ENCODE results near the gene TBC1D22B.

The TBC1D22B gene

DNA sequence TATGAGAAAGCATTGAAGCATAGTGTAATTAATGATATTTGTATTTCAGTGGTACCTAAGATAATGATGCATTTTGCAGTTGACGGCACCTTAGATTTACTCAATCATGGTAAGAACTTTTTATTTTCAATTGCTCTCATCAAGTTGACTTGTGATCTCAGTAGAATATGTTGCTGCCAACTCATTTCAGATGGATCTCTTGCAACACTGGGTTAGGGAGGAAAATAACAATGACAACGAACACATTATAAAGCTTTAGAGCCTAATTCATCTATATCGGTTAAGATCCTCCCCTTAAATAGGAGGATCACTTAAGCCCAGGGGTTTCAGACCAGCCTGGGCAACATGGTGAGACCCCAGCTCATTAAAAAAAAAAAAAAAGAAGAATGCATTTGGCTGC lies 18.0 kb upstream of the TBC1D22B start:
- no peak for FAIRE-seq
- no peak for DNase-seq (ENCODE audit: low spot score)

DNA sequence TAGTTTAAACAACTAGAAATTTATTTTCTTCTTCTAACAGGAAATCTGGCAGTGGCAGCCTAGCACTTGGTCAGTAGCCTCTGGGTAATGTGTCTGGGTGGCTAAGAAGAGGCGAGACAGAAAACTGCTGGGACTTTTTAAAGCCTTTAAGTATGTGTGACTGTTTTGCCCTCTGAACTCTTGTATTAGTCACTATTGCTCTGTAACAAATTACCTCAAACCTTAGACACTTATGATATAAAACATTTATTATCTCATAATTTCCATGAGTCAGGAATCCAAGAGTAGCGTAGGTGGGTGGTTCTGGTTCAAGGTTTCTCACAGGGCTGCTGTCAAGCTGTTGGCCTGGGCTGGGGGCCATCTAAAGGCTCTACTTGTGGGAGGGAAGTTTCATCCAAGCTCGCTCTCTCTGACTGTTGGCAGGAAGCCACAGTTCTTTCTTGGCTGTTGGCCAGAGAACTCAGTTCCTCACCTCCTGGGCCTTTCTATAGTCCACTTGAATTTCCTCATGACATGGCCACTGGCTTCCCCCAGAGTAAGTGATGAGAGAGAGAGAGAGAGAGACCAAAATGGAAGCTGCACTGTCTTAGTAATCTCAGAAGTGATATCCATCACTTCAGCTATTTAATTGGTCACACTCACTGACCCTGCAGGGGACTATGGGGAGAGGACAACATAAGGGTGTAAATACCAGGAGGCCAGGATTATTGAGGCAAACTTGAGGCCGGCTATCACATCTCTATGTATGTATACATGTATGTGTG lies 17.4 kb upstream of the TBC1D22B start:
- DNase-seq (ENCODE audit: low spot score), result peak; percentile 88
- FAIRE-seq, result no peak

DNA sequence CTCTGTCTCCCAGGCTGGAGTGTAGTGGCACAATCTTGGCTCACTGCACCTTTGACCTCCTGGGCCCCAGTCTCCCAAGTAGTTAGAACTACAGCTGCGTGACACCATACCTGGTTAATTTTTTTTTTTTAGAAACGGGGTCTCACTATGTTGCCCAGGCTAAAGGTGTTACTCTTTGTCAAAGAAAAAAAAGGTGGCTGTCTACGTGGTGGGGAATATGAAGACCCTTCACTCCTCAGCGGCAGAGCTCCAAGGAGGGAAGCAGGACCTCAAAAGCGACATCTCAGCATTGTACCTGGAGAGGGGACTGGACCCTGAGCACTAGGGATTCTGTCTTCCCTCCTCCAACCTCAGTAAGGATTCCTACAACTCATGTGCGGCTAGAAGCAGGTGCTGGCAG lies 16.4 kb upstream of the TBC1D22B start:
- no peak for FAIRE-seq
- no peak for DNase-seq (ENCODE audit: low spot score)

DNA sequence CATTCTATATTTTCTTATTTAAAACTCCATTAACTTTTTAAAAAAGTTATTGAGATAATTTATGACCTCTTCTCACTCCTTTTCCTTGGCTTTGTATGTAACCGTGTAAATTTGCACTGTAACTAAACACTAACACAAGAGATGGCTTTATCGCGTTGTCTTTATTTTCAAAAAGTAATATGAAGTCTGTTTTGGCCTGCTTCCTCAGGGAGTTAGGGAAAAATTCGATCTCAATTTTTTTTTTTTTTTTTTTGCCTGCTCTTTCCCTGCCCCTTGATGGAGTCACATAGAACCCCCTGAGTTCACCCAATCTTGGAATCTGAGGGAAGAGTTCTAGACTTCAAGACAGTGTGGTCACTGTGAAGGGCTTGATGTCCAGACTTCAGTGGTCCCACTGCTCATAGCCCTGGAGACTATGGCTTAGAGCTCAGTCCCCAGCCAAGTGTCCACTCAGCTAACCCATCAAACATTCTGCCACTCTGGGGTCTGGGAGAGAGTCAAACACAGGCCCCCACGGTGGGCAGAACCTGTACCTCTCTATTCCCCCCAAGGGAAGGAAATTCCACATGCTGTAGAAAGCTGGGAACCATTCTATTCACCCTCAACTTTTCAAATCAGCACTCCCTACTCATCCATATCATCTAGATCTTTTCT lies 15.7 kb upstream of the TBC1D22B start:
- DNase-seq (ENCODE audit: low spot score) (no peak), FAIRE-seq (no peak)

DNA sequence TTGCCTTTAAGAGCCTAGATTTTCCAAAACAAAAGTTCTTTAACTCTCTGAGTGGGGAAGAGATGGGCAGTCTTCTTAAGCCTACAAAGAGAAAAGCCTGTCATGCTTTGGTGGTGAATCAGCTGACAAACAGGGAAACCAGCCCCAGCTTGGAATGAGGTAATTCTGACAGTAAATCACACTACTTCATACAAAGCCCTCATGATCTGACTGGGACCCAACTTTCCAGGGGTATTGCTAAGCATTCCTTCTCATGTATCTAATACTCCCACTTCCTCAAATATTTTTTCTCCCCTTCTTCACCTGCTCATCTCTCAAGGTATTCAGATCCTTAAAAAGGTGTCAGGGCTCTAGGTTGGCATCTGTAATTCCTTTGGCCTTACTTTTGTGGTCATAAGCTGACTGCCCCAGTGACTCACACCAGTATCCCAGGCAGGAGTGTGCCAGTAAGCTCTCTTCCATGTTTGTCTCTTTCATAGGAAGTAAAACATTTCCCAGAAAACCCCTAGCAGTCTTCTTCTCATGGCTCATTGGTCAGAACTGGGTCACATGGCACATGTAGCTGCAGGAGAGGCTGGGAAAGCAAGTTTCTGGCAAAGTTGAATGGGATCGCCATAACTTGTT lies 15.0 kb upstream of the TBC1D22B start:
- peak; percentile 80 for DNase-seq (ENCODE audit: low spot score)
- FAIRE-seq, result no peak

DNA sequence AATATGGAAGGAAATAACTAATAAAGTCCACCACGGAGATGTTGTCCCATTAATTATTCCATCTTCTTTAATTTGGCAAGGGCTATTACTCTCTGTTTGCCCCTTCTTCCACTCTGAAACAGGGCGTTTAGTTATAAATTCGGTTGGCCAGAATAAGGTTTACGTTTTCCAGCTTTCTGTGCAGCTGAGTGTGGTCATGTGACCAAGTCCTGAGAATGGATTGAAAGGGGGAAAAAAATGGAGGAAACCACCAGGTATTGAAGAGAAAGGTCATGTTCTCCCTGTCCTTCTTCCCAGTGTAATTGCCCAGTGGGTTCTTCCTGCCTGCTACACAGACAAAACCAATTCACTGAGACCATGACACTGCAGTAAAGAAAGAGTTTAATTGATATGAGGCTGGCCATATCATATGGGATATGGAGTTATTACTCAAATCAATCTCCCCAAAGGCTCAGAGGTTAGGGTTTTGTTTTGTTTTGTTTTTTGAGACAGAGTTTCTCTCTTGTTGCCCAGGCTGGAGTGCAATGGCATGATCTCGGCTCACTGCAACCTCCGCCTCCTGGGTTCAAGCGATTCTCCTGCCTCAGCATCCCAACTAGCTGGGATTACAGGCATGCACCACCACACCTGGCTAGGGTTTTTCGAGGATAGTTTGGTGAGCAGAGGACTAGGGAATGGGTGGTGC lies 14.3 kb upstream of the TBC1D22B start:
- FAIRE-seq (no peak), DNase-seq (ENCODE audit: low spot score) (no peak)

DNA sequence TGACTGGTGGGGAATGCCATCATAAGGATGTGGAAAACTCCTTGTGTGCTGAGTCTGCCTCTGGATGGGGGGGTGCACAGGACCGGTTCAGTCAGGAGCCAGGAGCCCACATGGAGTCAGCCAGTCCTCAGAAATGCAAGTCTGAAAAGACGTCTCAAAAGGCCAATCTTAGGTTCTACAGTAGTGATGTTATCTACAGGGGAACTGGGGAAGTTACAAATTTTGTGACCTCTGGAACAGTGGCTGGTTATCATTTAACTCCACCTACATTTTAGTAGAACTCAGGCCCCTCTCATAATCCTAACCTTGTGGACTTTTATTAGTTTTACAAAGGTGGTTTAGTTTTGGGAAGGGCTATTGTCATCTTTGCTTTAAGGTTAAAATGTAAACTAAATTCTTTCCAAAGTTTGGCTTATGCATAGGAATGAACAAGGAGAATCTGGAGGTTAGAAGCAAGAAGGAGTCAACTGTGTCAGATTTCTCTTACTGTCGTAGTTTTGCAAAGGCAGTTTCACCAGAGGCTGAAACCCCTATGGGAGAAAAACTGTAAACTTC lies 13.7 kb upstream of the TBC1D22B start:
- FAIRE-seq, result no peak
- no peak for DNase-seq (ENCODE audit: low spot score)

DNA sequence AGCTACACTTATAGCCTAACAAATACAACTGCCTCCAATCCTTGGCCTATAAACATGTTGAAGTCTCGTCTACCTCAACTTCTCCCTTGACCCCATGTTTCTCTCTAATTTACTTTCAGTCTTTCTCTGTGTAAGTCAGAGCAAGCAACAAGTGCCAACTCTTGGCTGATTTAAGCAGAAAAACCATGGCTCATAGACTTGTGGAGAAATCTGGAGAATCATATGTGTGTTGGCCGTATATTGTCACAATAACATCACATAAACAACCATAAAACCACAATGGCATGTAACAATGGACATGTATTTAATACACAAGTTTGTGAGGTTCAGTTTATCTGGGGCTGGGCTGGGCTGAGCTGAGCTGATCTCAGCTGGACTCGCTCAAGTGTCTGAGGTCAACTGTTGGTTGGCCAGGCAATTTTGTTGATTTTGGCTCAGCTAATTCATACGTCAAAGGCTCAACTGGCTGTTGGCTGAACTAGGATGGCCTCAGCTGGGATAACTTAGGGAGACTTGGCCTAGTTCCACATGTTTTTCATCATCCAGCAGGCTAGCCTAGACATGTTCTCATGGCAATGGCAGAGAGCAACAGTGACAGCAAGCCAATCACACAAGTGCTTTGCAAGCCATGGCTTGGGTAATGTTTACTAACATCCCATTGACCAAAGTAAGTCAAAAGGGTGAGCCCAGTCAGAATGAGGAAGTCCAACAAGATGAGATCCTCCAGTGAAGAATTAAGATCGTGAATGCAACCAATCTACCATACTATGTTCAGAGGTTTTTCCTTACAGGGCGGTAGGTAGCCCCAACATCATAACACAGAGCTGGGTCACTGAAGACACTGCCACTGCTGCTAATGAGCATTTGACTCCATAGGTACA lies 12.9 kb upstream of the TBC1D22B start:
- DNase-seq (ENCODE audit: low spot score), result peak; percentile 64
- no peak for FAIRE-seq

DNA sequence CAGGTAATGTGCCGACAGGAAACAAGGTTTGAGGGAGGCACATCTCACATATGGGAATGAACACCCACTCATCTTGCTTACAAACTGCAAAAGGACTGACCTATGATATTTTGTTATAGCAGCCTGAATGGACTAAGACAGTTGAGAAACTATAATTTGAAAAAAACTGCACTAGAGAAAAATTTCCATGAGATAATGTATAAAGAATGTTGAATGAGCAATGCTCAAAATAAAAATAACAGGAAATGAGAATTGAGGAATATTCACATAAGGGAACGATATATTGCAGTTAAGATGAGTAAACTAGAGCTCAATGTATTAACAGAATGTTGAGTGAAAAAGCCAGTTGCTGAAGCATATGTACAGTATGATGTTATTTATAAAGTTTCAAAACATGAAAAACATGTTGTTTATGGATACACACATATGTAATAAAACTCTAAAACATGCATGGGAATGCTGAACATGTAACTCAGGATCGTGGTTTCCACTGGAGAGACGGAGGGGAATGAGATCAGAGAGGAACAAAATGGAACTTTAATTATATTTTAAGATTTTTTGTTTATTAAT lies 6.3 kb upstream of the TBC1D22B start:
- DNase-seq (ENCODE audit: low spot score) (no peak), FAIRE-seq (no peak)

DNA sequence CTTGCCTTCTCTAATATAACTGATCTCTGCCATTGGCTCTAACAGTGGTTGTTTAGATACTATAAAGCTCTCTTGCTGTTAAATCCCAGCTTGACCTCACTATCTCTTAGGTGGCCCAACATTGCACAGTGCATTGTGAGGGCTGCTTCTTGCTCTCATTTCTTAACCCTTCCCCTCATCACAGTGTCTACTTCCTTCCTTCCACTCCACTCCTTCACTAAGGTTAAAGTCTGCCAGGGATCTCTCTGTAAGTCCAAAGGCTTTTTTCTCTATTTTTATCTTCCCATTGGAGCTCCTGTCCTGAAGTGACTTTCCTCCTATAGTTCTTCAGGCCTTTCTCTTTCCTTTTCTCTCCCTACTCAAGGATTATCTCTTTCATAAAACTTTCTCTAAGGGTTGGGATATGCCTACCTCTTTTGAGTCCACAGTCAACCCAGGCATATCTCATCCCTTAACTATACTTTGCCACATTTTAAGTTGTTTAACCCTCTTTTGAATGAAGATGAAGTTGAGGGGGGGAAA lies 4.0 kb upstream of the TBC1D22B start:
- DNase-seq (ENCODE audit: low spot score) (no peak), FAIRE-seq (no peak)

DNA sequence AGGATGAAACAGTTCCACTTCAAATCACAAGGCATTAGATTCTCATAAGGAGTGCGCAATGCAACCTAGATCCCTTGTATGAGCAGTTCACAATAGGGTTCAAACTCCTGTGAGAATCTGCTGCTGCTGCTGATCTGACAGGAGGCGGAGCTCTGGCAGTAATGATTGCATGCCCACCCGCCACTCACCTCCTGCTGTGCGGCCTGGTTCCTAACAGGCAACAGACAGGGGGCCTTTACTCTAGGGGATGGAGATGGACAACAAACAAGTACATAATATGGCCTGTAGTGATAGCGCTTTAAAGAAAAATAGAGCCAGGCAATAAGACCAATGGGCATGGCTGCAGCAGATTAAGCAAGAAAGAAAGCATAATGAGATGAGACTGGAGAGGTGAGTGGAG lies 2.7 kb upstream of the TBC1D22B start:
- DNase-seq (ENCODE audit: low spot score) (no peak), FAIRE-seq (no peak)

DNA sequence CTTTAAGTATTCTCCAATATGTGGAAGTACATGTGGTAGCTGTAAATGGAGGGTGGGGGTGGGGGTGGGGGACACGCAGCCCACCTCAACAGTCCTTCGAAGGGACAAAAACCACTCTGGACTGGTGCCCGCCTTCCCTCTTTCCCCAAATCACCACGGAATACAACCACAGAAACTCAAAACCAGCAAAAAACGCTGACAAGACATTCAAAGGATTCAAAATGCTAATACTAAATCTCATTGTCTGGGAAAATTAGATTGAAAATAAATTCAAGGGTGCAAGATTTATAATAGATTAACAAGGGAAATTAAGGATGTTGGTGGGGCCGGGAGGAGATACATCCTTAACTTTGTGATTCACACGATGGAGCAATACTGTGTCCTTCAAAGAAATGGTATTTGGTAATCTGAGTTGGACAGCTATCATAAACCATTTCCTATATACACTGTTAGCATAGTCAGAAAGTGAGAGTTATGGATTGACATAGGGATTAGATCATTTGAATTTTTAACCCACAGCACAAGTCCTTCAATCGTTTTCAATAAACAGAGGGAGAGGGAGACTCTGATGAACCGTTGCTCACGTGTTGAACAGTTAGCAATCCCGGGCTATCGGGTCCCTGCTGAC lies 766 bp upstream of the TBC1D22B start:
- DNase-seq (ENCODE audit: low spot score) (no peak), FAIRE-seq (no peak)

DNA sequence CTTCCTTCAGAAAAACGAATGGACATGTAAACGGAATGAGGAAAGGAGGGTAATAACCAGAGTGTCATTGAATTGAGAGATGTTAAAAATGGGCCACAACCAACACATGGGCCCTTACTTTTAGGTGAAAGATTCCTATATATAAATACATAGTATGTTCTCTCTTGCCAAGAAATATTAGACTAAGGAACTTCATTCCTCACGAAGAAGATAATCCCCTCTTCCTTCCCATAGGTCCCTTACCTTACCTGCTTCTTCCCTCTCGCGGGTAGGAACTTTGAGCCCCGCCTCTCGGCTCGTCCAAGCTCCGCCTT lies 295 bp upstream of the TBC1D22B start:
- FAIRE-seq, result no peak

DNA sequence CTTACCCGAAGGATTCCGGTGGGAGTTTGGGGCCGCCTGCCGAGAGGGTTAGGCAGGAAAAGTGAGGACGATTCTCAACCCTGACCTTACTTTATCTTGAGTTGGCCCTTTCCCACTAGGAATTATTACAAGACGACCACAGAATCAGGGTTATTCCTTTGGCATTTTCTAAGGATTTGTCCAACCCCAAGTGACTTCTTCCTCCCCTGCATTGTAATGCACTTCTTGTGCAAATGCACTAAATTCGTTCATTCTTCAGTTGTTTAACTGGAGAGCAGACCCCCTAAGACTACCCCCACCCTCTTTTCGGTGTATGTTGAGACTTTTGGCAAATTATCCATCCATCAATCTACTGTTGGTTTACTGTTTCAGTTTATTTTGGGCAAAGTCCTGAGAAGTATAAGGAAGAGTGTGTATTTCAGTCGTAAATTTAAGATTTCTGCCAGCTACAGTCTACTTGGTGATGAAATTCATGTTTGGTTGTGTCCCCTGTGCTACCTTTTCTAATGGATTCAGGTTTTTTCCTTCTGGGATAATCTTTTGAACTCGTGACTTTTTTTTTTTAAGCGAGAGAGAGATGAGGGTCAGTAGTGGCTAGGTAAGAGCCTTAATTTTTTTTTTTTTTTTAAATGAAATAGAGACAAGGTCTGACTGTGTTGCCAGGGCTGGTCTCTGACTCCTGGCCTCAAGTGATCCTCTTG lies 983 bp downstream of the TBC1D22B start:
- DNase-seq (ENCODE audit: low spot score) (no peak), FAIRE-seq (peak; percentile 67)

More for the DNA sequence above, 295 bp upstream of the TBC1D22B start:
- no peak for DNase-seq (ENCODE audit: low spot score)

DNA sequence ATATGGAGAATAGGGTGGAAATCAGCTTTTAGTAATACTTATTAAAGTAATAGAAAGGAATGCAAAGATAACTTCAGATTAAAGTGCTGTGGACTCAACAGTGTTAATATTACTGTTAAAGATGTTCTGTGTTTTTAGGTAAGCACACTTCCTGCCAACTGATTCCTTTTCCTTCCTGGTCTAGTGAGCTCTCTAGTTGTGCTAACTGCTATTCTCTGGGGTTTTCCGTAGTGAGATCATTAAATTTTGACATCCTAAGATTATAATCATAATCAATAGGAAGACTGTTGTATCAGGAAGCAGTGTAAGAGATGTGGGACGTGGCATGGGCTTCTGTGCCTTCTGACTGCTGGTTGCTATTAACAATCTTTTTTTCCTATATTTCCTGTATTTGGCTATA lies 1.6 kb downstream of the TBC1D22B start:
- FAIRE-seq, result no peak
- DNase-seq (ENCODE audit: low spot score), result no peak

DNA sequence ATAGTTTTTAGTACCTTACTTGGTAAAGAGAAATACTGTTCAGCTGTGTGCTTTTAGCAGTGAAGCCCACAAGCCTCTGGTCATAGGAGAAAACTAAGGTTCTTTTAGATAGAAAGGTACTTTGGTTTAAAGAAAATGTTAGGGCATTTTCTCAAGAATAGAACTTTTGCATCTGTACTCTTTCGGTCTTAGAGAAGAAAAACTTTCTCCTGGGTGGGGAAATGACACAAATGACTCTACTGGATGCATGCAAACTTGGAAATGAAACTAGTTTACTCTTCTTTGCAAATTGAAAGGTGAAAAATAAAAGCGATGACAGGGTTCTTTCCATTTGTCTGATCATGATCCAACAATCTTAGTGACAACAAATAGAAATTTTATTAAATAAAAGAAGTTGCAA lies 2.5 kb downstream of the TBC1D22B start:
- DNase-seq (ENCODE audit: low spot score) (no peak), FAIRE-seq (no peak)

DNA sequence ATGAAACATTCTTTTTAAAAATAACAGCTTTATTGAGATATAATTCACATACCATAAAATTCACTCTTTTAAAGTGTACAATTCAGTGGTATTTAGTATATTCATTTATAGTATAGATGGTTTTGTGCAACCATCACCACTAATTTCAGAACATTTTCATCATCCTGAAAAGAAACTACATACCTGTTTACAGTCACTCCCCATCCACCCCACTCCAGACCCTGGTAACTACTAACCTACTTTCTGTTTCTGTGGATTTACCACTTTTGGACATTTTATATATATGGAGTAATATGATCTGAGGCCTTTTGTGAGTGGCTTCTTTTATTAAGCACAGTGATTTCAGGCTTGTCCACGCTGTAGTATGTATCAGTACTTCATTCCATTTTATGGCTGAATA lies 2.9 kb downstream of the TBC1D22B start:
- no peak for DNase-seq (ENCODE audit: low spot score)
- no peak for FAIRE-seq

DNA sequence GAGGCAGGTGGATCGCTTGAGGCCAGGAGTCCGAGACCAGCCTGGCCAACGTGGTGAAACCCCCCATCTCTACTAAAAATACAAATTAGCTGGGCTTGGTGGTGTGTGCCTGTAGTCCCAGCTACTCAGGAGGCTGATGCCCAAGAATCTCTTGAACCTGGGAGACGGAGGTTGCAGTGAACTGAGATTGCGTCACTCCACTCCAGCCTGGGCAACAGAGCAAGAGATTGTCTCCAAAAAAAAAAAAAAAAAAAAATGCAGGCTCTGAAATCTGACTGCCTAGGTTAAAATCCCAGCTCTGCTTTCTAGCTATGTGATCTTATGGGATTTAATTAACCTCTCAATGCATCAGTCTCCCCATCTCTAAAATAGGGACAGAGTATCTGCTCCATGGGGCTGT lies 3.6 kb downstream of the TBC1D22B start:
- FAIRE-seq (no peak), DNase-seq (ENCODE audit: low spot score) (no peak)

DNA sequence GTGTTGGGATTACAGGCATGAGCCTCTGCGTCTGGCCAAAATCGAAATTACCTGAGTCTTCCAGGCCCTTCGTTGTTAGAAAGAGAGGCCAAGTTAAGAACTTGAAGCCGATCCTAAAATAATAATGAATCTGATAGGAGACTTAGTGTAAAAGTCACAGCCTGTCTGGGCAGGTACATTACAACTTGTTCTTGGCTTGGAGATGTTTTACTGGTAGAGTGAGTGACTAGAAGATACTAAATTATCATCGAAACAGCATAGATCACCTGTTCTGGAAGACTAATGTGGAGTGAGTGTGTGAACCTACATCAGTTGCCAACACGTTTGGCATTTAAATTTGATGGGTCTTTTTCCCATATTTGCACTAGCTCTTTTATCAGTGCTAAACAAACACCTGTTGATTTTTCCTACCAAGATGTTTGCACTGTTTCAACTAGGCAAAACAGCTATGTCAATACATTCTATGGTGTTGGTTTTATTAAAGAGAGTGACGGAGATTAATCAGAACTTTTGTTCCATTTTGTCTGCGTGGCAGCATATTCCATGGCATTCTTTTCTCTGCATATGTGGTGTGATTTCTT lies 5.0 kb downstream of the TBC1D22B start:
- DNase-seq (ENCODE audit: low spot score) (no peak), FAIRE-seq (no peak)

All from urothelium cell line (cell line).